ENCODE results near the gene TFCP2L1. TPM values are rescaled to one million over a fixed set of nuclear protein-coding genes. Genes with fewer than 3 reads are reported as not detected.

TFCP2L1 gene
- polyA plus RNA-seq, 1 donor = 0.45 TPM

DNA sequence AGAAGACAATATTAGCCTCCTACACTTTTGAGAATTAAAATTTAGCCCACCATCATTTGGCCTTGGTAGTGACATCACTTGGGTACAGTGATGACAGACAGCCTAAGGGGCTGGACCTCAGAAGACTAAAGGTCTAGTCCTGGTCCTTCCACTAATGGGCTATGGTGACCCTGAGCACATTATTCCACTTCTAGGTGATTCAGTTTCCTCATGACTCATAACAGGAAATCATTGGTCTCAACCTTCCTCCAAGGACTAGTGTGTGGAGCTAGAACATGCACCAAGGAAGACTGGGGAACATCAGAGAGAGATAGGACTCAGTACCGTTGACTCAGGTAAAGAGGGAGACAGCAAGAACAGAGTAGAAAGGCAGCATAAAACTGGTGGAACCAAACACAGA is 64.0 kb downstream of the TFCP2L1 start:
- H3K4me1 ChIP-seq (ENCODE audit: control insufficient read depth, insufficient read depth, low read length) = peaks cover 3% of the 10 kb centered on the region
- no peak overlapping the region for H3K4me3 ChIP-seq (ENCODE audit: low read length)
- H3K27me3 ChIP-seq (ENCODE audit: control insufficient read depth, insufficient read depth, low read length) = no peaks in the 10 kb centered on the region
- DNase-seq = peak in 1 of 2 donors; percentile 34
- no peaks in the 10 kb centered on the region for H3K36me3 ChIP-seq (ENCODE audit: control insufficient read depth, insufficient read depth, low read length)
- H3K9me3 ChIP-seq (ENCODE audit: control insufficient read depth, low read depth, low read length) = no peaks in the 10 kb centered on the region
- H3K27ac ChIP-seq (ENCODE audit: low read length) = no peak overlapping the region
- WGBS (ENCODE audit: insufficient coverage, low lambda C conversion rate) = 75% methylated on average over 1 of the region's 1 CpG

DNA sequence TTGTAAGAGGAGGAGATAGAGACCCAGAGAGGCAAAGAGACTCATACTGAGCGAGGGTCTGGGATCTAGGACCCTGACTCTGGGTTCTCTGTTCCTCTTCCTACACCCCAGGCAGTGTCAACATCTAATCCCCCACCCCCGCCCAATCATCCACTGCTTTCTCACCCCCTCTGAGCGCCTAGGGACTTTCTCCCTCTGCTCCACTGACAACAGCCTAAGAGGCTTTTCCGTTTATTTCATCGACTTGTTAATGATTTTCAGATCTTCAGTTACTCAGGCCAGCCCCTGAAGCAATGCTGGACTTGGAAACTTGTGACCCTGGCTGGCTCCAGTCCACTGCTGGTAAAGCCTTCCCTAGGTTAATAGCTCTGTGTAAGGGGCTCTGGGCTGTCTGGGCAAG is 65.1 kb downstream of the TFCP2L1 start:
- no CpG with 5 or more reads among the region's 5 CpGs for WGBS (ENCODE audit: insufficient coverage, low lambda C conversion rate)
- Histone ChIP-seq H3K27me3 (ENCODE audit: control insufficient read depth, insufficient read depth, low read length) (no peaks in the 10 kb centered on the region), H3K4me1 (ENCODE audit: control insufficient read depth, insufficient read depth, low read length) (peaks cover 3% of the 10 kb centered on the region), H3K9me3 (ENCODE audit: control insufficient read depth, low read depth, low read length) (no peaks in the 10 kb centered on the region), H3K4me3 (ENCODE audit: low read length) (no peak overlapping the region), H3K27ac (ENCODE audit: low read length) (no peak overlapping the region), H3K36me3 (ENCODE audit: control insufficient read depth, insufficient read depth, low read length) (no peaks in the 10 kb centered on the region)
- DNase-seq = peak in 1 of 2 donors; percentile 26

DNA sequence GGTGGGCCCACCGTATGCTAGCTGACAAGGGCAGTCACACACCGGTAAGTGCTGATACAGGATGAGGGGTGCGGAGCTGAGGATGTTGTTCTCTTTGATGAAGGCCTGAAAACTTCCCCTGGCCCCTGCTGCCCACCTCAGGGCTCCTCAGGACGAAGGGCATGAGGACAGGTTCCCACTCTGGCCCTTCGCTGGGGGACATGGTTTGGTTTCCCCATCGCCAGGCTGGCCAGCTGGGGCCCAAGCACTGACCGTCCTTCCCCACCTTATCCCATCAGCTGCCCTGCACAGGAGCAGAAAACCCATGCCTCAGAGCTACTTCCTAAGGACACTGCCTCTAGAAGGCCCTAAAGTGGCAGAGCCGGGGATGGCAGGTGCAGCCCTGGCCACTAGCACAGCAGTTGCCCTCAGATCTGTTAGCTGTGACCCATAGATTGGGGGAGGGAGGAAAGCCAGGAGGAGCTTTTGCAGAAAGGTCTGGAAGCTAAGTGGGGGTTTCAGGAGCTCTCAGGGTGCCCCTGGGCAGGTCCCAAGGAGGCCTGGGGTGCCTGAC is 66.5 kb downstream of the TFCP2L1 start:
- no peak for DNase-seq
- Histone ChIP-seq H3K27ac (ENCODE audit: low read length) (no peak overlapping the region), H3K27me3 (ENCODE audit: control insufficient read depth, insufficient read depth, low read length) (no peaks in the 10 kb centered on the region), H3K4me1 (ENCODE audit: control insufficient read depth, insufficient read depth, low read length) (peaks cover 8% of the 10 kb centered on the region), H3K36me3 (ENCODE audit: control insufficient read depth, insufficient read depth, low read length) (no peaks in the 10 kb centered on the region), H3K9me3 (ENCODE audit: control insufficient read depth, low read depth, low read length) (peaks cover 5% of the 10 kb centered on the region), H3K4me3 (ENCODE audit: low read length) (no peak overlapping the region)
- no CpG with 5 or more reads among the region's 8 CpGs for WGBS (ENCODE audit: insufficient coverage, low lambda C conversion rate)

DNA sequence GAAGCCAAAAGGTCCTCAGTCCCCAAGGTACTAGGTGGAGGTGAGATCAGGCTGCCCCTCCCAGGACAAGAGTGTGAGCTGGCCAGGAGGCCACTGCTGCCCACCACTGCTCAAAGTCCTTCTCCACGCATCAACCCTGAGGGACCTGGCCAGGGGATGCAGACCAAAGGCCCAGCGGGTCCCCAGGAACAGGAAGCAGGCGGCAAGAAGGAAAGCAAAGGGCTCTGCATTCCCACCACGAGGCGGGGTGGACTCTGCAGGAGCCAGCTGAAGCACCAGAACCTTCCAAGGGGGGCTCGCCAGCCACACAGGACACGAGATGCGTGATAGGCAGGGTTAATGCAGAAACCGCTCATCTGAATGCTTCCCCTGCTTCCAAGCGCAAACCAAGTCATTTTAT is 67.4 kb downstream of the TFCP2L1 start:
- Histone ChIP-seq H3K4me3 (ENCODE audit: low read length) (no peak overlapping the region), H3K36me3 (ENCODE audit: control insufficient read depth, insufficient read depth, low read length) (no peaks in the 10 kb centered on the region), H3K27ac (ENCODE audit: low read length) (no peak overlapping the region), H3K9me3 (ENCODE audit: control insufficient read depth, low read depth, low read length) (peaks cover 10% of the 10 kb centered on the region), H3K27me3 (ENCODE audit: control insufficient read depth, insufficient read depth, low read length) (no peaks in the 10 kb centered on the region), H3K4me1 (ENCODE audit: control insufficient read depth, insufficient read depth, low read length) (peaks cover 13% of the 10 kb centered on the region)
- DNase-seq = no peak
- WGBS (ENCODE audit: insufficient coverage, low lambda C conversion rate) = no CpG with 5 or more reads among the region's 10 CpGs

DNA sequence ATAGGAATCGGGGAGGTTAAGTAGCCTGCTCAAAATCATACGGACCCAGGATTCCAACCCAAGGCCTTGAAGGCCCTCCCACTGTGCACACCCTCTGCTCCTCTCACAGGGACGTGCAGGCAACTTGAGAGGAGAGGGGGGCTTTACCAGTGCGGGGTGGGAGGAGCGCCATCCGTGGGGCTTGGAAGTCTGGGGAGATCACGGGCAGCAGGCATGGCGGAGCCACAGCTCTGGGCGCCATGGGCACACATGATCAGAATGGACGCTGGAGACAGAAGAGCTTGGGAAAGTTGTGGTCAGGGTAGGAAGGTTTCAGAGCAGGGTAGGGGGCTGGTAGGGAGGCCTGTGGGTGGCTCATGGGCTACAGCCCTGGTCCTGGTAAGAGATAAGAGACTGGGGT is 70.7 kb downstream of the TFCP2L1 start:
- Histone ChIP-seq H3K9me3 (ENCODE audit: control insufficient read depth, low read depth, low read length) (peaks cover 10% of the 10 kb centered on the region), H3K4me3 (ENCODE audit: low read length) (no peak overlapping the region), H3K4me1 (ENCODE audit: control insufficient read depth, insufficient read depth, low read length) (peaks cover 33% of the 10 kb centered on the region), H3K27ac (ENCODE audit: low read length) (no peak overlapping the region), H3K27me3 (ENCODE audit: control insufficient read depth, insufficient read depth, low read length) (peaks cover 1% of the 10 kb centered on the region), H3K36me3 (ENCODE audit: control insufficient read depth, insufficient read depth, low read length) (no peaks in the 10 kb centered on the region)
- DNase-seq = no peak
- WGBS (ENCODE audit: insufficient coverage, low lambda C conversion rate) = no CpG with 5 or more reads among the region's 10 CpGs

DNA sequence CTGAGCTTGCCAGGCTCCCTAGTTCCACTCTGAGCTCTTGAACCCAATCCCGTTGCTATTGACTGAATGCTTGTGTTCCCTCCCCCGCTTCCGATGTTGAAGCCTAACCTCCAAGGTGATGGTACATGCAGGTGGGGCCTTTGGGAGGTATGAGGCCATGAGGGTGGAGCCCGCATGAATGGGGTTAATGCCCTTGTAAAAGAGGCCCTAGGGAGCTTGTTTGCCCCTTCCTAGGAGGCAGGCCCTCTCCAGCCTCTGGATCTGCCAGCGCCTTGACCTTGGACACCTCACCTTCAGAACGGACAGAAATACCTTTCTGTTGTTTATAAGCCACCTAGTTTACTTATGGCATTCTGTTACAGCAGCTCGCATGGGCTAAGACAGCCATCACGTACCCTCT is 71.6 kb downstream of the TFCP2L1 start:
- peak; percentile 37 to 59 for DNase-seq
- no peak overlapping the region for H3K4me3 ChIP-seq (ENCODE audit: low read length)
- H3K27me3 ChIP-seq (ENCODE audit: control insufficient read depth, insufficient read depth, low read length) = peaks cover 5% of the 10 kb centered on the region
- H3K36me3 ChIP-seq (ENCODE audit: control insufficient read depth, insufficient read depth, low read length) = no peaks in the 10 kb centered on the region
- 50% methylated on average over 1 of the region's 8 CpGs for WGBS (ENCODE audit: insufficient coverage, low lambda C conversion rate)
- no peak overlapping the region for H3K27ac ChIP-seq (ENCODE audit: low read length)
- H3K9me3 ChIP-seq (ENCODE audit: control insufficient read depth, low read depth, low read length) = peaks cover 10% of the 10 kb centered on the region
- peaks cover 33% of the 10 kb centered on the region for H3K4me1 ChIP-seq (ENCODE audit: control insufficient read depth, insufficient read depth, low read length)

DNA sequence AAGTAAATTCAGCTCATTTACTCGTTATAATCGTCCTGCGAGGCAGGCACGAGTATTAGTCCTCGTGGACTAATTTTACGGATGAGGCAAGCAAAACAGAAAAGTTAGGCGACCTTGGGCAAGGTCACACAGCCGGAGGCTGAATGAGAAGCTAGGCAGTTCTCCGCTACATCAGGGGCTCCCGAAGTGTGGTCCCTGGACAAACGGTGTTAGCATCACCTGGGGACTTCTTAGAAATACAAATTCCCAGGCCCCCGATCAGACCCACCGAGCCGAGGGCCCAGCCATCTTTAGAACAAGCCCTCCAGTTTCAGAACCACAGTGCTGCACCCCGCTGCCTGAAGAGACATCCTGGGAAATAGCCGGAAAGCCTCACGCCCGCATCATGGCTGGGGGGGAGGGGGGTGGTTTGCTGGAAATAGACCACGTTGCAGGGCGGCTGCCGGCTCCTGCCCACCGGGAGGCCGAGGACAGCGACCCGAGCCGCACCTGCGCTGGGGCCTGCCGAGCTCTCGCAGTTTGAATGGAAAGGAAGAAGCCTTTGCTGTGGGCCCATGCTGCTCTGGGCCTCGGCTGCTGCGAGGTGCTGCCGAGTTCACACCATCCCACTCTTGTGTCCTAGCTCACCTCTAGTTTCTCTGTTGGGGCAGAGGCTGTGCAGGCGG is 72.2 kb downstream of the TFCP2L1 start:
- no peak for DNase-seq
- H3K4me1 ChIP-seq (ENCODE audit: control insufficient read depth, insufficient read depth, low read length) = peaks cover 33% of the 10 kb centered on the region
- H3K27ac ChIP-seq (ENCODE audit: low read length) = no peak overlapping the region
- no peaks in the 10 kb centered on the region for H3K36me3 ChIP-seq (ENCODE audit: control insufficient read depth, insufficient read depth, low read length)
- peaks cover 10% of the 10 kb centered on the region for H3K9me3 ChIP-seq (ENCODE audit: control insufficient read depth, low read depth, low read length)
- peaks cover 5% of the 10 kb centered on the region for H3K27me3 ChIP-seq (ENCODE audit: control insufficient read depth, insufficient read depth, low read length)
- WGBS (ENCODE audit: insufficient coverage, low lambda C conversion rate) = 80% methylated on average over 1 of the region's 33 CpGs
- no peak overlapping the region for H3K4me3 ChIP-seq (ENCODE audit: low read length)

DNA sequence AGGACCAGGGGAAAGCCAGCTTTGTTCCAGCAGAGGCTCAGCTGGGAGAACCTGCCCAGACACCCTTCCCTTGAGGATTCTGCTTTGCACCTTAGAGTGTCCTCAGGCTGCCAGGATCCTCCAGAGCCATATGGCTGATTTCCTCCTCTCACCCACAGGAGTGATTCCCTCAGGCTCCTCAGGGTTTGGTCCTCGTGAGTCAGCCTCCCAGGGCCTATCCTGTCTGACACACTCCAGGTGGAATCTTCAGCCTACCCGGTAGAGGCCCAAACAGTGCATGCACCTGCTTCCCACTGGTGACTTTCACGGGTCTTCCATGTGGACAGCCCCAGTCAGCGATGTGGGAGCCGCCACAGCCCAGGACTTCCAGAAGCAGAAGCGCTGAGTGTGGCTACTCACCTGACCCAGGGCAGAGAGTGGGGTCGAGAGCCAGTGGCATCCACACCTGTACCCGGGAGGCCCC is 73.3 kb downstream of the TFCP2L1 start:
- Histone ChIP-seq H3K4me3 (ENCODE audit: low read length) (no peak overlapping the region), H3K36me3 (ENCODE audit: control insufficient read depth, insufficient read depth, low read length) (no peaks in the 10 kb centered on the region), H3K9me3 (ENCODE audit: control insufficient read depth, low read depth, low read length) (peaks cover 10% of the 10 kb centered on the region), H3K27me3 (ENCODE audit: control insufficient read depth, insufficient read depth, low read length) (peaks cover 5% of the 10 kb centered on the region), H3K4me1 (ENCODE audit: control insufficient read depth, insufficient read depth, low read length) (peaks cover 33% of the 10 kb centered on the region), H3K27ac (ENCODE audit: low read length) (no peak overlapping the region)
- DNase-seq = peak in 1 of 2 donors; percentile 35
- WGBS (ENCODE audit: insufficient coverage, low lambda C conversion rate) = no CpG with 5 or more reads among the region's 8 CpGs

DNA sequence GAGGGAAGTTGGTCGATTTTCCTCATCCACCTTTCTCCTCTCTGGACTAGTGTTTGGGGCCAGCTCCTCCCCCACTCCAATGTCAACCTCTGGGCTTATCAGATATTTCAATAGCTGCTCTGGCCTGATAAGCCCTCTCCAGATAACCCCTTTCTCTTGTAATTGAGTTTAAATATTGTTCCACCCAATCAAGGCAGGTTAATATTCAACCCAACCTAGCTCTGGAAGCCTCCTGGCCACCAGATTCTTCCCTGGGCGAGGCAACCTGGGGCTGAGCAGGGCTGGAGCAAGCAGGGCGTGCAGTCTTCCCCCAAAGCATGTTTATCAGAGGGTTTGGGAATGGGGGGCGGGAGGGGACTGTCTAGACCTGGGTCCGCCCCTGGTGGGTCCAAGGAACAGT is 73.8 kb downstream of the TFCP2L1 start:
- Histone ChIP-seq H3K27me3 (ENCODE audit: control insufficient read depth, insufficient read depth, low read length) (peaks cover 5% of the 10 kb centered on the region), H3K4me3 (ENCODE audit: low read length) (no peak overlapping the region), H3K9me3 (ENCODE audit: control insufficient read depth, low read depth, low read length) (peaks cover 10% of the 10 kb centered on the region), H3K4me1 (ENCODE audit: control insufficient read depth, insufficient read depth, low read length) (peaks cover 33% of the 10 kb centered on the region), H3K27ac (ENCODE audit: low read length) (no peak overlapping the region), H3K36me3 (ENCODE audit: control insufficient read depth, insufficient read depth, low read length) (no peaks in the 10 kb centered on the region)
- peak in 1 of 2 donors; percentile 44 for DNase-seq
- WGBS (ENCODE audit: insufficient coverage, low lambda C conversion rate) = no CpG with 5 or more reads among the region's 5 CpGs

DNA sequence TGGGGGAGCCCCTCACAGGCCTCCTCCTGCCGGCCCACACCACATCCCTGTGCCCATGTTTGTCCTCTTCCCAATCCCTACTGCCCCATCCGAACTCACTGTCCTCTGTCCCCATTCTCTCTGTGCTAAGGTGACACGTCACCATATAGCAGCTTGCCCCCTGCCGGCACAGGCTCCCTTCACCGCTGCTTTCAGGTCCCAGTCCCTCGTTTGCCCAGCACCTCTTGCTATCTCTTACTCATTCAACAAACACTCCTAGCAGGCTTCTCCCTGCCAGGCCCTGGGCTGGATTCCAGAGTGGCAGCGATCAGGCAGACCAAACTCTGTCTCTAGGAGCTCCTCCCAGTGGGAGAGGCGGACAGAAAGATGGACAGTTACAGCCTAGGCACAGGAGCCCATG is 74.3 kb downstream of the TFCP2L1 start:
- no CpG with 5 or more reads among the region's 8 CpGs for WGBS (ENCODE audit: insufficient coverage, low lambda C conversion rate)

More for the DNA sequence above, 74.3 kb downstream of the TFCP2L1 start:
- no peak for DNase-seq
- H3K27ac ChIP-seq (ENCODE audit: low read length) = no peak overlapping the region
- H3K4me3 ChIP-seq (ENCODE audit: low read length) = no peak overlapping the region
- peaks cover 5% of the 10 kb centered on the region for H3K27me3 ChIP-seq (ENCODE audit: control insufficient read depth, insufficient read depth, low read length)
- no peaks in the 10 kb centered on the region for H3K36me3 ChIP-seq (ENCODE audit: control insufficient read depth, insufficient read depth, low read length)
- H3K4me1 ChIP-seq (ENCODE audit: control insufficient read depth, insufficient read depth, low read length) = peaks cover 33% of the 10 kb centered on the region
- peaks cover 10% of the 10 kb centered on the region for H3K9me3 ChIP-seq (ENCODE audit: control insufficient read depth, low read depth, low read length)
